Coronary artery (tissue), 2 donors: ENCODE measurements around the gene CCM2.
A peak's percentile ranks its signal among the peaks of the same experiment; 100 is the strongest.
"Not testable (repeated sequence)": the region's sequence is repeated elsewhere in the genome, so short reads cannot be mapped to it uniquely, and the experiment has no call there.

Source experiments
- DNase-seq: peaks from one replicate; pipeline ENCODE4 v3.0.0-alpha.2; 2017; ENCODE audit warnings: low spot score
- H3K27ac ChIP-seq, 2 donors: fragments of 200-600 bp; sonication (generic); one replicate each; pipeline ENCODE4 v1.5.1; 2016 to 2019
- H3K4me3 ChIP-seq: fragments of 200-600 bp; sonication (generic); 2 replicates; pipeline ENCODE4 v1.5.1; 2016; ENCODE audit warnings: mild to moderate bottlenecking, moderate library complexity
- TF ChIP-seq, protein P1 (sequence below): fragments of 200-600 bp; sonication (generic); IDR thresholded peaks from one replicate; pipeline ENCODE4 v1.5.1; 2019; ENCODE audit warnings: antibody characterized with exemption

The CCM2 gene

DNA sequence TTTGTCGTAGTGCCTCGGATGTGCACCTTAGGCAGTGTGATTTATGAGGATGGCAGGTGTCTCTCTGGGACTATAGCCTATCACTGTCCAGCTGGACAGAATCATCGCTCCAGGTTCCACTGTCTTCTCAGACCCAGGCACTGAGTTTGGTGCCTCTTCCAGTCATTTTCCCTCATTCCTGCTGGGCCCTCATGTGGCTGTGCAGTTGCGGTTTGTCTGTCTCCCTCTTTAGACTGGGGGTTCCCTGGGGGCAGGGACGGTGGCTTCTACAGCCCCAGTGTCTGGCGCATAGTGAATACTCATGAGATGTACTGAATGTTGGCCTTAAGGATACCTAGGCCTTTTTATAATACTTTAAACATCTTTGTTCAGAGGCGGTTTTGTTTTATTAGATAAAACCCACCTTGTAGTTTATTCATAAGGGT is 28.9 kb downstream of the CCM2 start:
- no peak for DNase-seq
- no peak overlapping the region for H3K4me3 ChIP-seq
- TF ChIP-seq, protein P1, sequence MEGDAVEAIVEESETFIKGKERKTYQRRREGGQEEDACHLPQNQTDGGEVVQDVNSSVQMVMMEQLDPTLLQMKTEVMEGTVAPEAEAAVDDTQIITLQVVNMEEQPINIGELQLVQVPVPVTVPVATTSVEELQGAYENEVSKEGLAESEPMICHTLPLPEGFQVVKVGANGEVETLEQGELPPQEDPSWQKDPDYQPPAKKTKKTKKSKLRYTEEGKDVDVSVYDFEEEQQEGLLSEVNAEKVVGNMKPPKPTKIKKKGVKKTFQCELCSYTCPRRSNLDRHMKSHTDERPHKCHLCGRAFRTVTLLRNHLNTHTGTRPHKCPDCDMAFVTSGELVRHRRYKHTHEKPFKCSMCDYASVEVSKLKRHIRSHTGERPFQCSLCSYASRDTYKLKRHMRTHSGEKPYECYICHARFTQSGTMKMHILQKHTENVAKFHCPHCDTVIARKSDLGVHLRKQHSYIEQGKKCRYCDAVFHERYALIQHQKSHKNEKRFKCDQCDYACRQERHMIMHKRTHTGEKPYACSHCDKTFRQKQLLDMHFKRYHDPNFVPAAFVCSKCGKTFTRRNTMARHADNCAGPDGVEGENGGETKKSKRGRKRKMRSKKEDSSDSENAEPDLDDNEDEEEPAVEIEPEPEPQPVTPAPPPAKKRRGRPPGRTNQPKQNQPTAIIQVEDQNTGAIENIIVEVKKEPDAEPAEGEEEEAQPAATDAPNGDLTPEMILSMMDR: no peak
- no peak overlapping the region for H3K27ac ChIP-seq

DNA sequence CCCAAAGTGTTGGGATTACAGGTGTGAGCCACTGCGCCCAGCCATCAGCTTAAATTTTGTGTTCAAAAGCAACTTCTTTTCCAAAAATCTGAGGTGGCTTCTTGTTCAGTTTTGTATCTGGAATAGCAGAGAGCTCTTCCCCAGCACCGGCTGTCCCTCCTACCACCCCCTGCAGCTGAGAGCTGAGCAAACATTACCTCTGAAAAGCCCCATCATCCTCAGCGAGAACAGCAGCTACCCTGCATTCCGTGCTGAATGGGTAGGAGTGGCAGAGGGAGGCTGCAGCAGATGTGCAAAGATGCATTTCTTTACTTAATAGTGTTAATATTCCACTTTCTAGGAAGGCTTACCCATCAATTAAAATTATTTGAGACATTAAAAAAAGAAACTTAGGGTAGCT is 31.8 kb downstream of the CCM2 start:
- TF ChIP-seq, protein P1: no peak
- DNase-seq: no peak
- Histone ChIP-seq H3K27ac (no peak overlapping the region), H3K4me3 (no peak overlapping the region)

DNA sequence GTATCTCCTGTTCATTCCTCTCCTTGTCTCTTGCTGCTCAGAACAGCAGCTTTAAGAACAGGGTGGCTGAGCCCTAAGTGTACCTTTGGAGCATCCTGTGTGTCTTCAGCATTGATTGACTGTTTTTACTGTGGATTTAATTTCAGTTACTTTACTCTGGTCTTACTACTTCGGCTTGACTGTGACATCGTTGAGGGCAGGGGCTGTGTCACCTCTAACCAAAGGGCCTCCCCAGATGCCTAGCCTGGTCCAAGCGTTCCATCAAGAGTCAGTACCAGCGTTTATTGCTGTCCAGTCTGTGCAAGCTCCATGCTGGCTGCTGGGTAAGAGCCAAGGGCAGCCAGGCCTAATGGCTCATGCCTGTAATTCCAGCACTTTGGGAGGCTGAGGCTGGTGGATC is 32.4 kb downstream of the CCM2 start:
- Histone ChIP-seq H3K27ac (no peak overlapping the region), H3K4me3 (no peak overlapping the region)
- TF ChIP-seq, protein P1: no peak
- no peak for DNase-seq

DNA sequence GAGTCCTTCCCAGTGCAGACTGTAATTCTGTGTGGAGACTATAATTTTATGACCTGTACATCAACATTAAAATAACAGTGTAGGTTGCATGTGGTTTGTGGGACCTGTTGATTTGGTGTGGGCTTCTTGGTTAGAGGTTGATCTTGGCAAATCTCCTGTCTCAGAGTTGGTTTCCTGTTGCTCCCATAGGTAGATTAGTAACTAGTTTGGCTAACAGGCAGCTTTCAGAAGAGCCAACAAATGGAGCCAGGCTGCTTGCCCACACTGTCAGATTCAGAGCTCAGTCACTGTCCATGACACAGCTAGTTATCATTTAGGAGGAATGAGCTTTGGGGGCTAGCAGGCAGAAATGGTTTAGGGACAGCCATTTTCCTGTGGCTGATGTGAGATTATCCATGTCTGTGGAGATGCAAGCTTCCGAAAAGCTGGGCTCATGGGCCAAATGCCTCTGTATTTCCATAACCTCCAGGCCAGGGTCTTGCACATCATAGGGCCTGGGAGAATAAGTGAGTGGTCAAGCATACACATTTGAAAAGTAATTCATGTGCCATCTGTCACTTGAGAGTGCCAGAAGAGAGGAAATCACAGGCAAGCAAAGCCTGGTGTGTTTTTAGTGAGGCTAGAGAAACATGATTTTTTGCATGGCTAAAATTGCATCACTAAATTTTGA is 33.4 kb downstream of the CCM2 start:
- TF ChIP-seq, protein P1: no peak
- no peak for DNase-seq
- peak overlapping the region in 1 of 2 donors; percentile 0 for H3K27ac ChIP-seq
- no peak overlapping the region for H3K4me3 ChIP-seq

DNA sequence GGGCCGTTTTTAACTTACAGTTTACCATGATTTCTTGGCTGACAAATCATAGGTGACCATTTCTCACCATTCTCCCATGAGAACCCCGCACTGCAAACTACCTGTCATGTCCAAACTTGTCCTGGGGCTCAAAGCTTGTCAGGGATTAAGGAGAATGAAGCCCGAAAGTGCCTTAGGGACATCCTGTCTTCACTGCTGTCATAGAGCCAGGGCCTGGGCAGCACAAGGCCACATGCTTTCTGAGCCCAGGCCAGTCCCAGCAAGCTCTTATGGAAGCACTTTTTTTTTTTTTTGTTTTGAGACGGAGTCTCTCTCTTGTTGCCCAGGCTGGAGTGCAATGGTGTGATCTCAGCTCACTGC is 33.9 kb downstream of the CCM2 start:
- DNase-seq: no peak
- no peak overlapping the region for H3K4me3 ChIP-seq
- H3K27ac ChIP-seq: peak overlapping the region in 1 of 2 donors; percentile 0
- TF ChIP-seq, protein P1: no peak

DNA sequence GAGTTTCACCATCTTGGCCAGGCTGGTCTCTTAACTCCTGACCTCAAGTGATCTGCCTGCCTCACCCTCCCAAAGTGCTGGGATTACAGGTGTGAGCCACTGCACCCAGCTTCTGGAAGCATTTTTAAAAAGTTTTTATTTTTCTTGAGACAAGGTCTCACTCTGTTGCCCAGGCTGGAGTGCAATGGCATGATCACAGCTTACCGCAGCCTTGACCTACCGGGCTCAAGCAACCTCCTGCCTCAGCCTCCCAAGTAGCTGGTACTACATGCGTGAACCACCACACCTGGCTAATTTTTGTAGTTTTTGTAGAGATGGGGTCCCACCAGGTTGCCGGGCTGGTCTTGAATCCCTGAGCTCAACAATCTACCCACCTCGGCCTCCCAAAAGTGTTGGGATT is 34.7 kb downstream of the CCM2 start:
- DNase-seq, H3K27ac ChIP-seq, H3K4me3 ChIP-seq: not testable (repeated sequence)

DNA sequence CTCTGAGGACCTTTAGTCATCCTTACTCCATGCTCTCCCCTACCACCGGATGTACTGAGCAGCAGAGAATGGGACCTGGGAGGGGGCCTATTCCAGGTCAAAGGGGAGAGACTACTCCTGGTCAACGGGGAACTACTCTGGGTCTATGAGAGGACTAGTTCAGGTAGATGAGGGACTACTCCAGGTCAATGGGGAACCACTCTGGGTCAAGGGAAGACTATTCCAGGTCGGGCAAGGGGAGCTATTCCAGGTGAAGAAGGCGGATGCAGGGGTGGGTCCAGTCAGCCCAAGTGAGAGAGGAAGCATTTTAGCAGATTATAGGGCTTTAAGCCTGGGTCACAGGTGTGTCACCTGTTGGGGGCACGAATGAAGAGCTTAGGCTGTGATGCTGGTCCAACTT is 35.4 kb downstream of the CCM2 start:
- no peak overlapping the region for H3K27ac ChIP-seq
- DNase-seq: no peak
- no peak overlapping the region for H3K4me3 ChIP-seq
- TF ChIP-seq, protein P1: no peak
